Keratinocyte (primary cell): ENCODE results near the gene BORCS8. TPM values are rescaled to one million over a fixed set of nuclear protein-coding genes. Genes with fewer than 3 reads are reported as not detected.

Experiments used
- DNase-seq: peaks from one replicate; pipeline ENCODE4 v3.0.0-alpha.2; 2011; ENCODE audit warnings: low read depth, missing footprints, low spot score
- FAIRE-seq: peaks from 2 replicates; lab custom pipeline; 2011; peaks lifted over from hg19 to GRCh38; lab: Jason Lieb, UNC
- H2AFZ ChIP-seq: 2 replicates; pipeline ENCODE4 v1.6.0; 2012; ENCODE audit warnings: low read length, control low read depth, inconsistent platforms; ENCODE audit not compliant: control insufficient read depth
- H3K27ac ChIP-seq: 2 replicates; pipeline ENCODE4 v1.5.1; 2011; ENCODE audit warnings: low read length; ENCODE audit not compliant: control insufficient read depth, insufficient read depth
- H3K27me3 ChIP-seq: 3 replicates; pipeline ENCODE4 v1.6.0; 2011; ENCODE audit warnings: low read length; ENCODE audit not compliant: control insufficient read depth, insufficient read depth; ENCODE audit errors: extremely low read depth
- H3K36me3 ChIP-seq, 2 experiments: 2 replicates in 1 of 2; 3 replicates in 1 of 2; pipeline ENCODE4 v1.5.1; 2011; ENCODE audit warnings: low read length in 2 of 2, mild to moderate bottlenecking in 1 of 2; ENCODE audit not compliant: control insufficient read depth in 2 of 2, insufficient read depth in 2 of 2; ENCODE audit errors: extremely low read depth in 1 of 2
- H3K4me1 ChIP-seq: 3 replicates; pipeline ENCODE4 v1.5.1; 2011; ENCODE audit warnings: low read length; ENCODE audit not compliant: control insufficient read depth, insufficient read depth; ENCODE audit errors: extremely low read depth
- H3K4me2 ChIP-seq: 3 replicates; pipeline ENCODE4 v1.6.0; 2011; ENCODE audit warnings: low read depth, low read length; ENCODE audit not compliant: control insufficient read depth, insufficient read depth; ENCODE audit errors: extremely low read depth
- H3K4me3 ChIP-seq, 3 experiments: fragments of 200-600 bp in 1 of 3; sonication (generic) in 1 of 3; 2 replicates in 2 of 3; 3 replicates in 1 of 3; pipeline ENCODE4 v1.5.1; 2011 to 2016; ENCODE audit warnings: low read length in 3 of 3, mild to moderate bottlenecking in 3 of 3, control low read depth in 2 of 3, inconsistent platforms in 1 of 3, low read depth in 1 of 3, mixed read lengths in 1 of 3, mixed run types in 1 of 3, moderate library complexity in 1 of 3; ENCODE audit not compliant: control insufficient read depth in 2 of 3, insufficient read depth in 2 of 3; ENCODE audit errors: extremely low read depth in 1 of 3
- H3K79me2 ChIP-seq: 2 replicates; pipeline ENCODE4 v1.6.0; 2012; ENCODE audit warnings: low read length; ENCODE audit not compliant: control insufficient read depth, insufficient read depth
- H3K9ac ChIP-seq: 3 replicates; pipeline ENCODE4 v1.6.0; 2011; ENCODE audit warnings: low read length; ENCODE audit not compliant: control insufficient read depth, insufficient read depth; ENCODE audit errors: extremely low read depth
- H3K9me1 ChIP-seq: 3 replicates; pipeline ENCODE4 v1.6.0; 2011; ENCODE audit warnings: low read length; ENCODE audit not compliant: control insufficient read depth, insufficient read depth; ENCODE audit errors: extremely low read depth
- H3K9me3 ChIP-seq: 2 replicates; pipeline ENCODE4 v1.5.1; 2012; ENCODE audit warnings: low read depth, low read length; ENCODE audit not compliant: control insufficient read depth
- H4K20me1 ChIP-seq: 3 replicates; pipeline ENCODE4 v1.6.0; 2011; ENCODE audit warnings: low read length; ENCODE audit not compliant: control insufficient read depth, insufficient read depth; ENCODE audit errors: extremely low read depth
- EZH2 ChIP-seq: IDR thresholded peaks from one replicate; pipeline ENCODE4 v1.6.1; 2012; ENCODE audit warnings: inconsistent platforms, mild to moderate bottlenecking, low read length, moderate library complexity
- dilution Hi-C: fragments of 300-500 bp; cut with MboI; formaldehyde crosslinking; loops from one replicate; pipeline ENCODE4 v1.7.0; 2020; ENCODE audit warnings: low sequenced_read_pairs; ENCODE audit not compliant: extremely low pct_ligation_motif_present
- polyA plus RNA-seq, 5 experiments: library from polyadenylated mRNA; depleted of rRNA in 3 of 5; stranded (reverse) in 3 of 5; stranded (forward) in 1 of 5; unstranded in 1 of 5; fragments of >200 nt; gene quantifications; 1 replicate in 1 of 5; 2 replicates in 3 of 5; 3 replicates in 1 of 5; pipeline versions ENCODE4 v1.2.1 to v1.2.3, GENCODE V29; 2011 to 2012; ENCODE audit warnings: missing spikeins in 2 of 5, low read depth in 1 of 5, low replicate concordance in 1 of 5
- TF ChIP-seq, protein P1 (sequence below), 3 experiments: IDR thresholded peaks in 1 of 3; conservative IDR thresholded peaks in 1 of 3; optimal IDR thresholded peaks in 1 of 3; 2 replicates in 2 of 3; 3 replicates in 1 of 3; pipeline versions ENCODE3 to v1.5.1; 2011; ENCODE audit warnings: low read length in 3 of 3, mild to moderate bottlenecking in 3 of 3, moderate library complexity in 2 of 3, control low read depth in 1 of 3, inconsistent platforms in 1 of 3; ENCODE audit not compliant: insufficient read depth in 2 of 3; ENCODE audit errors: extremely low read depth in 1 of 3

The BORCS8 gene
- polyA plus RNA-seq, 1 donor (not counting 4 experiments of a cell fraction or from before 2014, with no cell fraction given), result 16.3 TPM

DNA sequence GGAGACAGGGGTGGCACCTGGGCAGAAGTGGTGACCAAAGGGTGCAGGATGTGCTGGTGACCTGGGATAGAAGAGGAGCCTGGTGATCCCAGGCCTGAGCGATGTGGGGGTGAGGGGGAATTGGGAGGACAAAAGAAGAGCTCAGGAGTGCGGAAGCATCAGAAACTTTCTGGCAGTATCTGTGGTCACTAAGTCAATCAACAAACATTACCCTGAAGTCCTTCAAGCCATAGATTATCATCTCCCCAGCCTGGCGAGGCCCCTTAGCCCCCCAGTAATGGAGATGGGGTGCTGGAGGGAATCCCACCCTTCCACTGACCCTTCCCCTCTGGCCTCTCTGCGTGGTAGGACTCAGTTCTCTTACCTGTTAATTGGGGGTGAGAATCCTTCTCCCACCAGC lies 32.4 kb downstream of the BORCS8 start:
- H3K4me1 ChIP-seq, result no peaks in the 10 kb centered on the region
- H3K9ac ChIP-seq, result no peak overlapping the region
- no peak for TF ChIP-seq EZH2
- TF ChIP-seq, protein P1, sequence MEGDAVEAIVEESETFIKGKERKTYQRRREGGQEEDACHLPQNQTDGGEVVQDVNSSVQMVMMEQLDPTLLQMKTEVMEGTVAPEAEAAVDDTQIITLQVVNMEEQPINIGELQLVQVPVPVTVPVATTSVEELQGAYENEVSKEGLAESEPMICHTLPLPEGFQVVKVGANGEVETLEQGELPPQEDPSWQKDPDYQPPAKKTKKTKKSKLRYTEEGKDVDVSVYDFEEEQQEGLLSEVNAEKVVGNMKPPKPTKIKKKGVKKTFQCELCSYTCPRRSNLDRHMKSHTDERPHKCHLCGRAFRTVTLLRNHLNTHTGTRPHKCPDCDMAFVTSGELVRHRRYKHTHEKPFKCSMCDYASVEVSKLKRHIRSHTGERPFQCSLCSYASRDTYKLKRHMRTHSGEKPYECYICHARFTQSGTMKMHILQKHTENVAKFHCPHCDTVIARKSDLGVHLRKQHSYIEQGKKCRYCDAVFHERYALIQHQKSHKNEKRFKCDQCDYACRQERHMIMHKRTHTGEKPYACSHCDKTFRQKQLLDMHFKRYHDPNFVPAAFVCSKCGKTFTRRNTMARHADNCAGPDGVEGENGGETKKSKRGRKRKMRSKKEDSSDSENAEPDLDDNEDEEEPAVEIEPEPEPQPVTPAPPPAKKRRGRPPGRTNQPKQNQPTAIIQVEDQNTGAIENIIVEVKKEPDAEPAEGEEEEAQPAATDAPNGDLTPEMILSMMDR (optimal IDR thresholded peaks at IDR 0.05 in 1 of 3, IDR thresholded peaks at IDR 0.05 in 1 of 3, conservative IDR thresholded peaks at IDR 0.05 in 1 of 3; ENCODE audit: extremely low read depth in 1 of 3, insufficient read depth in 2 of 3, low read length in 3 of 3), result no peak
- no peaks in the 10 kb centered on the region for H3K9me3 ChIP-seq
- no peaks in the 10 kb centered on the region for H3K36me3 ChIP-seq
- FAIRE-seq (no peak), DNase-seq (no peak)
- H3K4me2 ChIP-seq, result no peak overlapping the region
- no peak overlapping the region for H3K4me3 ChIP-seq
- no peaks in the 10 kb centered on the region for H3K79me2 ChIP-seq
- H3K27ac ChIP-seq, result no peak overlapping the region
- H2AFZ ChIP-seq, result no peak overlapping the region
- H3K27me3 ChIP-seq, result no peaks in the 10 kb centered on the region
- H4K20me1 ChIP-seq, result no peaks in the 10 kb centered on the region
- dilution Hi-C loops, result no loop called here
- no peaks in the 10 kb centered on the region for H3K9me1 ChIP-seq

DNA sequence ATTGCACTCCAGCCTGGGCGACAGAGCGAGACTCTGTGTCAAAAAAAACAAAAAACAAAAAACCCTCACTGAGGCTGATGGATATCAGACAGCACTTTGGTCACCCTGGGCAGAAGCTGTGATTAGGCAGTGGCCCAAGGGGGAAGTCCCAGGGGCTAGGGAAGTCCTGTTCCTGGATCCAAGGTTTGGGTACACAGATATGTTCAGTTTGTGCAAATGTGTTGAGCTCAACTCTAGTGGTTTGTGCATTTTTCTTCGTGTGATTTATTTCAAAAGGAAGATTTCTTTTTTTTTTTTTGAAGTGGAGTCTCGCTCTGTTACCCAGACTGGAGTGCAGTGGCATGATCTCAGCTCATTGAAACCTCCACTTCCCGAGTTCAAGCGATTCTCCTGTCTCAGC lies 34.1 kb downstream of the BORCS8 start:
- FAIRE-seq (no peak), DNase-seq (no peak)
- dilution Hi-C loops, result no loop called here
- Histone ChIP-seq H3K4me3 (no peak overlapping the region), H3K79me2 (no peaks in the 10 kb centered on the region), H3K36me3 (no peaks in the 10 kb centered on the region), H3K27me3 (no peaks in the 10 kb centered on the region), H3K4me2 (no peak overlapping the region), H3K9me1 (no peaks in the 10 kb centered on the region), H3K9ac (no peak overlapping the region), H3K9me3 (no peaks in the 10 kb centered on the region), H3K4me1 (no peaks in the 10 kb centered on the region), H4K20me1 (no peaks in the 10 kb centered on the region), H2AFZ (no peak overlapping the region), H3K27ac (no peak overlapping the region)
- no peak for TF ChIP-seq EZH2
- TF ChIP-seq, protein P1 (optimal IDR thresholded peaks at IDR 0.05 in 1 of 3, IDR thresholded peaks at IDR 0.05 in 1 of 3, conservative IDR thresholded peaks at IDR 0.05 in 1 of 3; ENCODE audit: extremely low read depth in 1 of 3, insufficient read depth in 2 of 3, low read length in 3 of 3), result no peak
